Body of pancreas (tissue), 4 donors: ENCODE data around the gene RFTN1. TPM values are rescaled to one million over a fixed set of nuclear protein-coding genes. Genes with fewer than 3 reads are reported as not detected.

Source experiments
- ATAC-seq: fragments of 150-250 bp; one replicate; pipeline ENCODE4 v1.9.1; 2016
- DNase-seq, 4 donors: peaks; one replicate each; pipeline ENCODE4 v3.0.0-alpha.2; 2019
- H3K27ac ChIP-seq, 4 donors: fragments of 200-600 bp; sonication (generic); 1 replicate in 3 of 4; 2 replicates in 1 of 4; pipeline versions ENCODE4 v1.5.1 to v1.6.1; 2016 to 2019; ENCODE audit warnings: mild to moderate bottlenecking in 1 of 4, mixed read lengths in 1 of 4, moderate library complexity in 1 of 4
- H3K27me3 ChIP-seq, 2 donors: fragments of 200-600 bp; sonication (generic); one replicate each; pipeline ENCODE4 v1.6.0; 2016; ENCODE audit warnings: mild to moderate bottlenecking in 1 of 2
- H3K36me3 ChIP-seq, 2 donors: fragments of 200-600 bp; sonication (generic); replicated peaks in 1 of 2; 2 replicates each; pipeline ENCODE4 v1.5.1; 2016; ENCODE audit warnings: low read depth in 2 of 2; ENCODE audit not compliant: insufficient read depth in 1 of 2
- H3K4me1 ChIP-seq: fragments of 200-600 bp; sonication (generic); one replicate; pipeline ENCODE4 v1.6.0; 2016
- H3K4me3 ChIP-seq, 2 donors: fragments of 200-600 bp; sonication (generic); 1 replicate in 1 of 2; 2 replicates in 1 of 2; pipeline ENCODE4 v1.5.1; 2016 to 2019
- H3K9me3 ChIP-seq, 3 donors: fragments of 200-600 bp; sonication (generic); 1 replicate in 2 of 3; 2 replicates in 1 of 3; pipeline ENCODE4 v1.5.1; 2016
- CTCF ChIP-seq, 7 experiments: fragments of 450-650 bp in 4 of 7; fragments of 200-600 bp in 3 of 7; sonication (generic) in 3 of 7; IDR thresholded peaks; one replicate each; pipeline ENCODE4 v1.5.1; 2016 to 2019; ENCODE audit warnings: antibody characterized with exemption in 7 of 7
- POLR2A ChIP-seq, 3 donors: fragments of 450-650 bp; IDR thresholded peaks; one replicate each; pipeline ENCODE4 v1.6.1; 2016; ENCODE audit warnings: antibody characterized with exemption in 3 of 3, mild to moderate bottlenecking in 2 of 3
- WGBS, 2 donors: methylation state at CpG; one replicate each; pipeline ENCODE4 v1.1.5; 2017; 5-methylcytosine and 5-hydroxymethylcytosine counted together
- intact Hi-C: fragments of 100-400 bp; cut with DNase I; formaldehyde crosslinking; loops from one replicate; pipeline ENCODE4 v1.15.1; 2023
- total RNA-seq, 2 donors: library from RNA; depleted of rRNA; stranded (reverse); fragments of >200 nt; gene quantifications; one replicate each; pipeline ENCODE4 v1.1.0, GENCODE V29; 2016

RFTN1 gene
- total RNA-seq, 2 donors from 2014 or later = 6.5 to 28.0 TPM

GRCh38 chr3:16500093-16500492, 13.4 kb downstream of the RFTN1 start:
- WGBS, 2 donors = 82 to 86% methylated on average over 1 of the region's 1 CpG

GRCh38 chr3:16499351-16499750, 14.1 kb downstream of the RFTN1 start:
- no peaks in the 10 kb centered on the region for H3K4me1 ChIP-seq
- DNase-seq (no peak), ATAC-seq (no peak)
- H3K27me3 ChIP-seq = no peaks in the 10 kb centered on the region
- no peak overlapping the region for H3K4me3 ChIP-seq
- H3K27ac ChIP-seq = no peak overlapping the region
- intact Hi-C loops = no loop called here
- H3K9me3 ChIP-seq = peaks cover 0 to 9% (median 0%) of the 10 kb centered on the region in 3 donors
- TF ChIP-seq POLR2A (IDR thresholded peaks at IDR 0.05) (no peak), CTCF (IDR thresholded peaks at IDR 0.05) (no peak)
- 76 to 86% methylated on average over 2 to 4 of the region's 4 CpGs for WGBS, 2 donors
- H3K36me3 ChIP-seq = no peaks in the 10 kb centered on the region

More at GRCh38 chr3:16500093-16500492, 13.4 kb downstream of the RFTN1 start:
- Histone ChIP-seq H3K27me3 (no peaks in the 10 kb centered on the region), H3K4me1 (no peaks in the 10 kb centered on the region), H3K9me3 (peaks cover 0 to 9% (median 0%) of the 10 kb centered on the region in 3 donors), H3K4me3 (no peak overlapping the region), H3K36me3 (no peaks in the 10 kb centered on the region), H3K27ac (no peak overlapping the region)
- no peak for DNase-seq
- intact Hi-C loops = no loop called here
- ATAC-seq = no peak
- TF ChIP-seq CTCF (IDR thresholded peaks at IDR 0.05) (no peak), POLR2A (IDR thresholded peaks at IDR 0.05) (no peak)

- intact Hi-C loops = no loop called here
- Histone ChIP-seq H3K4me1 (no peaks in the 10 kb centered on the region), H3K9me3 (peaks cover 0 to 9% (median 0%) of the 10 kb centered on the region in 3 donors), H3K4me3 (no peak overlapping the region), H3K27me3 (no peaks in the 10 kb centered on the region), H3K27ac (no peak overlapping the region), H3K36me3 (no peaks in the 10 kb centered on the region)
- ATAC-seq (no peak), DNase-seq (no peak)
- WGBS, 2 donors = 65 to 77% methylated on average over 5 of the region's 5 CpGs
- TF ChIP-seq CTCF (IDR thresholded peaks at IDR 0.05) (no peak), POLR2A (IDR thresholded peaks at IDR 0.05) (no peak)
Observed at GRCh38 chr3:16498130-16498890, 15.2 kb downstream of the RFTN1 start.

- Histone ChIP-seq H3K27ac (no peak overlapping the region), H3K36me3 (no peaks in the 10 kb centered on the region), H3K27me3 (no peaks in the 10 kb centered on the region), H3K9me3 (peaks cover 0 to 9% (median 0%) of the 10 kb centered on the region in 3 donors), H3K4me1 (no peaks in the 10 kb centered on the region), H3K4me3 (no peak overlapping the region)
- intact Hi-C loops = no loop called here
- TF ChIP-seq CTCF (IDR thresholded peaks at IDR 0.05) (no peak), POLR2A (IDR thresholded peaks at IDR 0.05) (no peak)
- WGBS, 2 donors = 65 to 66% methylated on average over 10 of the region's 10 CpGs
- DNase-seq = no peak
- no peak for ATAC-seq
Observed at GRCh38 chr3:16496408-16497222, 16.9 kb downstream of the RFTN1 start.
